Heart right ventricle (tissue), 16 donors: ENCODE data around the gene UNC5C. TPM values are rescaled to one million over a fixed set of nuclear protein-coding genes. Genes with fewer than 3 reads are reported as not detected.

Experiments
- ATAC-seq, 8 donors: fragments of 200-7000 bp; cut with Tn5 transposase; one replicate each; pipeline ENCODE4 v1.9.1; 2020; ENCODE audit warnings: mild to moderate bottlenecking in 8 of 8, moderate library complexity in 8 of 8, moderate number of reproducible peaks in 1 of 8
- DNase-seq, 2 donors: peaks; one replicate each; pipeline ENCODE4 v3.0.0-alpha.2; 2020
- H3K27ac ChIP-seq, 10 donors: fragments of 200-600 bp; sonication (generic) in 2 of 10; one replicate each; pipeline versions ENCODE4 v1.5.0 to v1.8.0; 2020 to 2022; ENCODE audit warnings: mild to moderate bottlenecking in 3 of 10
- H3K27me3 ChIP-seq, 7 donors: fragments of 200-600 bp; one replicate each; pipeline ENCODE4 v1.8.0; 2021 to 2022; ENCODE audit warnings: mild to moderate bottlenecking in 2 of 7
- H3K36me3 ChIP-seq, 9 donors: fragments of 200-600 bp; sonication (generic) in 1 of 9; one replicate each; pipeline versions ENCODE4 v1.5.0 to v1.8.0; 2020 to 2022; ENCODE audit warnings: mild to moderate bottlenecking in 2 of 9
- H3K4me1 ChIP-seq, 9 donors: fragments of 200-600 bp; sonication (generic) in 1 of 9; one replicate each; pipeline versions ENCODE4 v1.5.0 to v1.8.0; 2020 to 2022; ENCODE audit warnings: mild to moderate bottlenecking in 4 of 9
- H3K4me3 ChIP-seq, 10 donors: fragments of 200-600 bp; sonication (generic) in 2 of 10; one replicate each; pipeline versions ENCODE4 v1.5.0 to v1.8.0; 2020 to 2022; ENCODE audit warnings: mild to moderate bottlenecking in 7 of 10, moderate library complexity in 2 of 10
- H3K9me3 ChIP-seq, 11 donors: fragments of 200-600 bp in 10 of 11; sonication (generic) in 2 of 11; one replicate each; pipeline versions ENCODE4 v1.5.0 to v1.8.0; 2013 to 2022; ENCODE audit warnings: mild to moderate bottlenecking in 2 of 11, control low read depth in 1 of 11, moderate library complexity in 1 of 11
- WGBS, 2 donors: extraction: QIAGEN DNeasy Blood & Tissue Kit; methylation state at CpG; one replicate each; pipeline ENCODE4 v1.1.7; 2013; ENCODE audit warnings: inconsistent platforms in 1 of 2; 5-methylcytosine and 5-hydroxymethylcytosine counted together
- intact Hi-C, 10 donors: fragments of 100-400 bp; cut with DNase I; formaldehyde crosslinking; loops; one replicate each; pipeline versions ENCODE4 v1.11.1 to v1.14.2; 2022
- polyA plus RNA-seq, 2 donors: library from polyadenylated mRNA; stranded (reverse); fragments of 200-250 nt; gene quantifications; one replicate each; pipeline ENCODE4 v1.2.3, GENCODE V29; 2013
- total RNA-seq, 10 donors: library from RNA; stranded (reverse); fragmentation: NEBNext Ultra II Directional in 3 of 10; extraction: Animal tissue kit (Norgen Biotek cat#: 25700) in 3 of 10; gene quantifications; one replicate each; pipeline versions ENCODE4 v1.2.1 to v1.2.4, GENCODE V29; 2021 to 2023
- TF ChIP-seq, protein P1 (sequence below), 9 donors: fragments of 200-600 bp; sonication (generic) in 2 of 9; IDR thresholded peaks; one replicate each; pipeline versions ENCODE4 v1.5.0 to v1.8.0; 2021 to 2022; ENCODE audit warnings: antibody characterized with exemption in 9 of 9, mild to moderate bottlenecking in 5 of 9, moderate library complexity in 1 of 9
- donor health status: Arrhythmogenic right ventricular cardiomyopathy.
- donor health status: ischemic (EF 13 %, LVEDD 7.1; RV severe dilation, severe dysfunction).
- donor health status: healthy with polysubstance abuse.
- donor health status: DM: no; HTN: yes; CAD: no.
- donor health status: DM: no; HTN: no; CAD: no.
- donor health status: ischemic (EF 25% LVEDD 6.9; RV normal size, moderate dysfunction).
- donor health status: ischemic (EF 25% LVEDD 5.7; RV mildly dilated, moderate dysfunction).
- donor health status: healthy.
- donor health status: DM: yes; HTN: yes; CAD: no.
- donor health status: Ischemic cardiomyopathy.
- donor health status: ischemic (EF 35%, LVEDD 5.7; RV mildly dilated, moderate dysfunction).
- donor health status: nonischemic (EF 11% LVEDD 7.7; RV severe dilation, severe dysfunction).
- donor health status: DM: yes; HTN: yes; CAD: no.
- donor health status: PGD.
- donor health status: ischemic (EF 29% LVEDD 5.4; RV normal size, mild dysfunction).
- donor health status: nonischemic (EF 23%, LVEDD 6.1; RV moderate dilation, normal function).

Gene UNC5C
- total and polyA plus RNA-seq, 12 donors = 0.44 to 3.2 (median 1.5) TPM

DNA sequence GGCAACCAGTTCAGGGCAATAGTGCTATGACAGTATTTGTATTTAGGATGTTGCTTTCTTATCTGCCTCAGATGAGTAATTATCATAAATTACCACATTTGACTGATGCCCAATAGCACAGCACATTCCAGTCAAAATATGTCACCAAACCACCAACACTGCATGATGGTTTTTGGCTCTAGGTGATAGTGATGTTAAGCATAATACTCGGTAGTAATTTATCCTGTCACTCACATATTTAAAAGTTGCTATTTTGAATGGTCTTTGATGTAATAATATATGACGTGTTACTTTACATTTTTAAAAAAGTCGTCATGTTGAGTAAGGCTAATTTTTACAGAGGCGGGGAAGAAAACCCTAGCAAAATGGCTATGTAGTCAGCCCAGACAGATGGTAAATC lies 42.5 kb downstream of the UNC5C start:
- no peak for ATAC-seq
- no peaks in the 10 kb centered on the region for H3K36me3 ChIP-seq
- no peaks in the 10 kb centered on the region for H3K9me3 ChIP-seq
- no peak overlapping the region for H3K4me3 ChIP-seq
- H3K4me1 ChIP-seq = peaks cover 0 to 6% (median 0%) of the 10 kb centered on the region in 9 donors
- H3K27ac ChIP-seq = peak overlapping the region in 1 of 10 donors; percentile 32
- intact Hi-C loops = loop anchor here in 1 of 10 donors (5.0 kb wide), 1 partner anchor 339 kb away; no protein-coding TSS in a partner anchor
- peaks cover 0 to 2% (median 0%) of the 10 kb centered on the region in 7 donors for H3K27me3 ChIP-seq
- WGBS, 2 donors = 76 to 81% methylated on average over 4 of the region's 4 CpGs
- DNase-seq = no peak
- TF ChIP-seq, protein P1, sequence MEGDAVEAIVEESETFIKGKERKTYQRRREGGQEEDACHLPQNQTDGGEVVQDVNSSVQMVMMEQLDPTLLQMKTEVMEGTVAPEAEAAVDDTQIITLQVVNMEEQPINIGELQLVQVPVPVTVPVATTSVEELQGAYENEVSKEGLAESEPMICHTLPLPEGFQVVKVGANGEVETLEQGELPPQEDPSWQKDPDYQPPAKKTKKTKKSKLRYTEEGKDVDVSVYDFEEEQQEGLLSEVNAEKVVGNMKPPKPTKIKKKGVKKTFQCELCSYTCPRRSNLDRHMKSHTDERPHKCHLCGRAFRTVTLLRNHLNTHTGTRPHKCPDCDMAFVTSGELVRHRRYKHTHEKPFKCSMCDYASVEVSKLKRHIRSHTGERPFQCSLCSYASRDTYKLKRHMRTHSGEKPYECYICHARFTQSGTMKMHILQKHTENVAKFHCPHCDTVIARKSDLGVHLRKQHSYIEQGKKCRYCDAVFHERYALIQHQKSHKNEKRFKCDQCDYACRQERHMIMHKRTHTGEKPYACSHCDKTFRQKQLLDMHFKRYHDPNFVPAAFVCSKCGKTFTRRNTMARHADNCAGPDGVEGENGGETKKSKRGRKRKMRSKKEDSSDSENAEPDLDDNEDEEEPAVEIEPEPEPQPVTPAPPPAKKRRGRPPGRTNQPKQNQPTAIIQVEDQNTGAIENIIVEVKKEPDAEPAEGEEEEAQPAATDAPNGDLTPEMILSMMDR (IDR thresholded peaks at IDR 0.05) = no peak

DNA sequence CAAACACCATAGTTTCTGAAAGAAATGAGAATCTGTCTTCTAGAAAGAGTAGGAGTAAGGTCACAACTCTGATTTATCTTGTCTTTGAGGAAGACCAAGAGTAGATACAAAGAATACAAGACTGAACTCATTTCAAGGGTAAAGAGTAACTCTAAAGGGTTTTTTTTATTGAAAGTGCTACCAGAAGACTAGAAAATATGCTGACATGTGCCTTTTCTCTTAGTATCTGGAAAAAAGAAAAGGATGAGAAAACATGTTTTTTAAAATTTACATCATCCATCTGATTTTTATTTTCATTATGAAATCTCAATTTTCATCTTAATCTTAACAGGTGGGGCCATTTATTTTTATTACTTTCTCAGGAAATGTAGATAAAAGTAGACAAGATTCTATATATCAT lies 43.0 kb downstream of the UNC5C start:
- intact Hi-C loops = loop anchor here in 1 of 10 donors (5.0 kb wide), 1 partner anchor 338 kb away; no protein-coding TSS in a partner anchor
- Histone ChIP-seq H3K9me3 (no peaks in the 10 kb centered on the region), H3K36me3 (no peaks in the 10 kb centered on the region), H3K27ac (peak overlapping the region in 4 of 10 donors; percentile 32 to 37 (median 34)), H3K4me3 (no peak overlapping the region), H3K4me1 (peaks cover 0 to 6% (median 0%) of the 10 kb centered on the region in 9 donors), H3K27me3 (peaks cover 0 to 2% (median 0%) of the 10 kb centered on the region in 7 donors)
- ATAC-seq (no peak), DNase-seq (no peak)
- TF ChIP-seq, protein P1 (IDR thresholded peaks at IDR 0.05) = no peak

DNA sequence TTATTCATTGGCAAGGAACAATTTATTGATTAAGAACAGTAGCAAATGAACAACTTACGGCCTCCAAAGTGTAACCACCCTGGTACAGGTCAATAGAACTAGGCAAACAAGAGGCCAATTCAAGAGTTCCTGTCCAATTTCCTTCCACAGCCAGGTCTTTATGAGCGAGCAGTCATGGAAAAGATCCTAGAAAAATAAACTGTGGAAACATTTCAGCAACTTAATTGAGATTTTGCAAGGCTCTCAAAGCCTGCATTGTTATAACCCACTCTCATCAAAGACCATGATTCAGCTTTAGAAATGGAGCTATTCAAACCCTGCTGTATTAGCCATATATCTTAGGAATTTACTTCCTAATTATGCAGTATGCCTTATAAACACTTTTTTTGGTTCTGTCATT lies 43.6 kb downstream of the UNC5C start:
- no peak overlapping the region for H3K4me3 ChIP-seq
- H3K36me3 ChIP-seq = no peaks in the 10 kb centered on the region
- peak overlapping the region in 3 of 10 donors; percentile 32 to 37 (median 32) for H3K27ac ChIP-seq
- peaks cover 0 to 11% (median 0%) of the 10 kb centered on the region in 9 donors for H3K4me1 ChIP-seq
- ATAC-seq (peak; percentile 55 to 82 (median 74)), DNase-seq (no peak)
- 53 to 64% methylated on average over 2 of the region's 2 CpGs for WGBS, 2 donors
- intact Hi-C loops = loop anchor here in 1 of 10 donors (5.0 kb wide), 1 partner anchor 338 kb away; no protein-coding TSS in a partner anchor
- no peaks in the 10 kb centered on the region for H3K27me3 ChIP-seq
- TF ChIP-seq, protein P1 (IDR thresholded peaks at IDR 0.05) = no peak
- no peaks in the 10 kb centered on the region for H3K9me3 ChIP-seq

DNA sequence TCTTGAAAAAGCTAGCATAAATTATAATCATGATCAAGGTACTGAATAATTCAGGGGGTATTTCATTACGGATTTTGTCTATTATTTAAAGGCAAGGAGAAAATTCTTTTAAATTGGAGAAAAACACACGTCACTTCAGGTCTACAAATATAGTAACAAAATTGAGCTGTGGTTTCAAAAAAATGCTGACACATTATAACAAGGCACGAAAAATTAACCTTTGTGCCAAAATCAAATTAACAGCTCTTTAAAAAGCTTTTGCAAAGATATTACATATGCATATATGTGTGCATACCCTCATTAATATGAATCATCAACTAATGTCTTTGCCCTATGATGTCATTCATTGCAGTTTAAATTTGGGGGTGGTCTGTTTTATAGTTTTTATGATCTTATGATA lies 44.3 kb downstream of the UNC5C start:
- ATAC-seq (no peak), DNase-seq (no peak)
- Histone ChIP-seq H3K4me1 (peaks cover 0 to 13% (median 0%) of the 10 kb centered on the region in 9 donors), H3K27ac (no peak overlapping the region), H3K36me3 (no peaks in the 10 kb centered on the region), H3K4me3 (no peak overlapping the region), H3K9me3 (no peaks in the 10 kb centered on the region), H3K27me3 (no peaks in the 10 kb centered on the region)
- TF ChIP-seq, protein P1 (IDR thresholded peaks at IDR 0.05) = no peak
- 71 to 72% methylated on average over 3 of the region's 3 CpGs for WGBS, 2 donors
- intact Hi-C loops = no loop called here
